Activated gamma-delta T cell treated with anti-CD3 and anti-CD28 coated beads, Interleukin-2, amount 50 U/mL, for 16 hours (primary cell): ENCODE data around the gene CFAP299.

Experiments
- DNase-seq: peaks from one replicate; pipeline ENCODE4 v3.0.0-alpha.2; 2020; ENCODE audit warnings: low read depth

Gene CFAP299

DNA sequence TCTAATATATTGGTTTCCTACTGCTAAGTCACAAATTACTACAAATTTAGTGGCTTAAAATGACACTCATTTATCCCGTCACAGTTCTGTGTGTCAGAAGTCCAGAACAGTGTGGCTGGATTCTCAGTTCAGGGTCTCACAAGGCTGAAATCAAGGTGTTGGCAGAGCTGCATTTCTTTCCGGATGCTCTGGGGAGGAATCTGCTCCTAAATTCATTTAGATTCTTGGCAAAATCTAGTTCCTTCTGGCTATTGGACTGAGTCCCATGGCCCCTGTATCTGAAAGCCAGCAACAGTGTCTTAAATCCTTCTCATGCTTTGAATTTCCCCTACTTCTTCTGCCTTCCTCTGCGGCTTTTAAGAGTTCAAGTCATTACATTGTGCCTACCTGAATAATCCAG, 591.9 kb downstream of the CFAP299 start:
- no peak for DNase-seq

DNA sequence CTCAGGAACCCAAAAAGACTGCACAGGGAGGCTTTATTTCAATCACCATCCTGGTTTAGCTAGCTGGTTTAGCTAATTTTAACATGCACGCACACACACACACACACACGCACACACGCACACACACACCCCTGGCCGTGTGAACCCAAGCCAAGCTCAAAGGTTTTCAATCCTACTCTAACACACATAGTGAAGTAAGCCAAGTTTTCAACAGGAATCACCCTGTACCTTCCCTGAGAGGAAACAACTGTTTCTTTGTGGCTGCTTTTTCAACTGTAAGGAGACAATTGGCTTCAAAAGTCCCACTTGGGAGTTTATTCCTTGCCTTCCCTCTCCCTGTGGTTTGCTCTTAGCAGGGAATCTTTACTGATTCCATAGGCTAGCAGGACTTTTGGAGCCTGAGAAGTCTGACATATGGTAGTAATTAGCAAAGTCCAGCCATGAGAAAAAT, 596.1 kb downstream of the CFAP299 start:
- no peak for DNase-seq

GRCh38 chr4:80948141-80948540, 612.6 kb downstream of the CFAP299 start:
- no peak for DNase-seq

DNA sequence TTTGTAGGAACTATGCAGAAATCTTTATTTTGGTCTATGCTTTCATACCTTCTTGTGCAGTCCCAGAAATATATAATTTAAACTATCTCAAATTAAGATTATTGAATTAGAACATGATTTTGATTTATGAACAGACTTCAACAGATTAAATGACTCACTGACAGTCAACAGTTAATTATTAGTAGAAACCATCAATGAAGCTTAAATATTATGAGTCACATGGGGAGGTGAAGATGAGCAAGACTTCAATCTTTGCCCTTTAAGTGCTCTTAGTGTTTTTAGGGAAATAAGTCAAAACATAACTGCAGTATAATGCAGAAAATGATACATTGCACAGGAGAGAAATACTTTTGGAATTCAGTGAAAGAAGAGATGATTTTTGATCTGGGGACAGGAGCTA, 613.5 kb downstream of the CFAP299 start:
- DNase-seq, result no peak

DNA sequence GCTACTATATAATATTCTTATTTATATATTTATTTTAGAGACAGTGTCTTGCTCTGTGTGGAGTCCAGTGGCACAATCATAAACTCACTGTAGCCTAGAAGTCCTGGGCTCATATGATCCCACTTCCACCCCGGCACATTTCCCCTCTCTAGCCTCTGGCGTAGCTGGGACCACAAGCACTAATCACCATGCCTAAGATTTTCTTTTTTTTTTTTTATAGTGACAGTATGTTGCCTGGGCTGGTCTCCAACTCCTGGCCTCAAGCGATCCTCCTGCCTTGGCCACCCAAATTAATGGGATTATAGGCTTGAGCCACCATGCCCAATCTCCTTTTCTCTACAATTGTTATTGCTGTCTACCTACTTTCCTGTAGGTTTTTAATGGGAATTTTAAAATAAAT, 620.9 kb downstream of the CFAP299 start:
- no peak for DNase-seq

GRCh38 chr4:80963051-80963450, 627.5 kb downstream of the CFAP299 start:
- no peak for DNase-seq

GRCh38 chr4:80967346-80967745, 631.8 kb downstream of the CFAP299 start:
- DNase-seq, result no peak

GRCh38 chr4:80980239-80980638, 644.7 kb downstream of the CFAP299 start:
- DNase-seq, result no peak

DNA sequence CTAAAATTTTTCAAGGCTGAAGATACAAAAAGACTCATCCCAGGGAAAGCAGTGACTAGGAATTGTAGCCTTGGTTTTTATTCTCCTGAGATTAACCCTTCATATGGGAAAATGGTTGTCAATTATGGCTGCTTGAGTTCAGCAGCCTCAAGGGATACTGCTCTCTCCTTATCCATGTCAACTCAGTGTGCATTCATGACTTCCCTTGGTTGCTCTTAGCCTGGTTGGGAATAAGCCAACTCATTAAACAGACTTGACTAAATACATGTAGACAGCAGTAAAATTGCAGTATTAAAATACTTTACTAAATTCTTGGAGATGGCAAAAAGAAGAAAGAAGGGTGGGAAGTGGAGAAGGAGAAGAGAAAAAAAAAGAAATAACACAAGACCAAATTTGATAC, 650.5 kb downstream of the CFAP299 start:
- DNase-seq, result no peak

DNA sequence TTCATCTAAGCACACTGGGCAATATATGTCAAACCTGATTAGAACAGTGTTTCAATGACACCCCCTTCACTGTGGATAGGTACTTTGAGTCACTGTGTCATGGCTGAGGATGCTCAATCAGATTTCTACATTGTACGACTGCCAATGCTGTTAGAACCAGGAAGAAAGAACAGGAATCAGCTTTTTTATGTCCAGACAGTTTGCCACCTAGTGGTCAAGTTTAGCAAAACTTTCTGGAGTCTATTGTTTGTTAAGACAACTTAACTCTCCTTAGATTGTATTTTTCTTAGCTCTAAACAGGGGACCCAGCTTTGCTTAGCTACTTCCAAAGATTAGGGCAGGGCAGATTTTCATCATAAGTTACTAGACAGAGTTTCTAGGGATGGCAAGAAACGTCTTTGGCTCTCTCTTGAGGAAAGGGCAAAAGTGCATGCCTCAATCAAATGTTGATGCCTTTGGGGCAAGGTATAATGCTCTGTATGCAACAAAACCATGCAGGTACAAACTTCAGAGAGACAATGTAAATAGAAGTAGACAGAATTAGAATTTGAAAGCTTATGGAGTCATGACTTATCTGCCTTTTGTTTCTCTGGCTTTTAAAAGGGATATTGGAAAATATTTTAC, 654.5 kb downstream of the CFAP299 start:
- DNase-seq, result no peak

DNA sequence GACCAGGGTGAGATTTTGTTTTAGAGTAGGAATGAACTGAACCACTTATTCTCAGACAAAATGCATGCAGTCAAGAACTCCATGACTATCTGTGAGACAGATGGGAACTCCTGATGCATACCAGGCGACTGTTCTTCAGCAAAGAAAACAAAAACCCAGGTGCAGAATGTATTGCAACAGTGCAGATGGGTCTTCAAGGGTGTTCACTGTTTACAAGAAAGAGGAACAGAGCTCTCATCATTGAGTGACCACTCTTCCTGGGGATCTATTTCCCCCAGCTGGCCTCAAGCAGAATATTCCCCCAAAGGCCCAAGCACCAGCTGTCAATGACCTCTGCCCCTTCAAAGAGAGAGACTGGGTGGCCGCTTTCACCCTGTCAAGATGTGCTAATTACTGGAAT, 655.3 kb downstream of the CFAP299 start:
- no peak for DNase-seq

DNA sequence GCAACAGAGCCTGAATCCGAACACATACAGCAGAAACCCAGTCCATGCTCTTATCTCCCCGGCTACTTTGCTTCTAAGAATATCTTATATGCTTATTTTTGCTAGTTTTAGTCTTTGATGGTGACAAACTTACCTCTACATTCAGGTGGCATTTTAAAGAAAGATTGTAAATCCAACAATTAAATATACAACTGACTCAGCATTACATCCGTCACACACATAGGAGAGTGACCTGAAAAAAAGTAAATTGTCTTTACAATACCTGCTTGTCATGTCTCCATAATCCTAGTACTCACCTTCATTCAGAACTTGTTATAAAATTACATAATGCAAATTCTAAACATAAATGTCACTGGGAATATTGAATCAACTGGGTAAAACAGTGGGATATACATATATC, 664.4 kb downstream of the CFAP299 start:
- no peak for DNase-seq

GRCh38 chr4:81003597-81004111, 668.1 kb downstream of the CFAP299 start:
- DNase-seq, result no peak

- DNase-seq, result no peak
Observed at GRCh38 chr4:81007417-81007816, 671.9 kb downstream of the CFAP299 start.
